NB4 (cell line): ENCODE results near the gene PSMC5.

ENCODE experiments used
- DNase-seq: peaks from one replicate; pipeline ENCODE4 v3.0.0; 2010; ENCODE audit warnings: low read depth
- H3K4me3 ChIP-seq: one replicate; pipeline ENCODE4 v1.5.1; 2011; ENCODE audit warnings: mild to moderate bottlenecking, low read depth, low read length, moderate library complexity
- CTCF ChIP-seq: IDR thresholded peaks from one replicate; pipeline ENCODE4 v1.5.1; 2012; ENCODE audit warnings: low read depth, low read length
- MAX ChIP-seq: IDR thresholded peaks from 2 replicates; pipeline ENCODE4 v1.6.1; 2011; ENCODE audit warnings: low read depth, low read length
- MYC ChIP-seq: IDR thresholded peaks from 2 replicates; pipeline ENCODE4 v1.6.1; 2011; ENCODE audit warnings: low read depth, low read length
- POLR2A ChIP-seq: IDR thresholded peaks from 2 replicates; pipeline ENCODE4 v1.6.1; 2011; ENCODE audit warnings: mild to moderate bottlenecking; ENCODE audit not compliant: insufficient read length; ENCODE audit errors: extremely low read depth

PSMC5 gene

GRCh38 chr17:63823659-63824331, 3.4 kb upstream of the PSMC5 start:
- H3K4me3 ChIP-seq: no peak overlapping the region
- no peak for DNase-seq
- TF ChIP-seq MAX (no peak), CTCF (no peak), MYC (no peak), POLR2A (no peak)

- no peak overlapping the region for H3K4me3 ChIP-seq
- no peak for DNase-seq
- TF ChIP-seq MYC: no peak
- TF ChIP-seq MAX: no peak
Measured at GRCh38 chr17:63824362-63824761, 2.9 kb upstream of the PSMC5 start.

- no peak for TF ChIP-seq MYC
- no peak for TF ChIP-seq MAX
- no peak for TF ChIP-seq POLR2A
- TF ChIP-seq CTCF: no peak
- no peak for DNase-seq
- peak overlapping the region; percentile 98 for H3K4me3 ChIP-seq
Measured at GRCh38 chr17:63826468-63827001, 696 bp upstream of the PSMC5 start.

GRCh38 chr17:63827801-63828221, 580 bp downstream of the PSMC5 start:
- DNase-seq: no peak
- peak overlapping the region; percentile 98 for H3K4me3 ChIP-seq
- TF ChIP-seq MYC: no peak
- TF ChIP-seq POLR2A: no peak
- TF ChIP-seq CTCF: no peak
- TF ChIP-seq MAX: no peak

GRCh38 chr17:63828936-63829335, 1.7 kb downstream of the PSMC5 start:
- H3K4me3 ChIP-seq: peak overlapping the region; percentile 98
- no peak for TF ChIP-seq MYC
- no peak for TF ChIP-seq CTCF
- no peak for TF ChIP-seq MAX
- TF ChIP-seq POLR2A: no peak
- DNase-seq: no peak

- no peak for DNase-seq
- TF ChIP-seq MAX: no peak
- TF ChIP-seq MYC: no peak
- TF ChIP-seq POLR2A: no peak
- no peak for TF ChIP-seq CTCF
- no peak overlapping the region for H3K4me3 ChIP-seq
Measured at GRCh38 chr17:63830278-63830677, 3.0 kb downstream of the PSMC5 start.
